Stimulated activated naive CD8-positive, alpha-beta T cell treated with anti-CD3 and anti-CD28 coated beads, Interleukin-15, amount 100 ng/mL, for 72 hours (primary cell): ENCODE data around the gene ANO3.
"Not testable (repeated sequence)": the region's sequence is repeated elsewhere in the genome, so short reads cannot be mapped to it uniquely, and the experiment has no call there.

Experiments used
- ATAC-seq: fragments of 150-1000 bp; cut with Tn5 transposase; 2 replicates; pipeline ENCODE4 v1.10.0; 2021; ENCODE audit warnings: mild to moderate bottlenecking, moderate library complexity
- DNase-seq, 2 donors: peaks; one replicate each; pipeline ENCODE4 v3.0.0; 2021 to 2022
- H3K27ac Mint-ChIP-seq, 2 donors: one replicate each; pipeline ENCODE4 v1.8.0; 2022; ENCODE audit warnings: mild to moderate bottlenecking in 2 of 2, mixed read lengths in 2 of 2, moderate library complexity in 2 of 2
- H3K27me3 Mint-ChIP-seq: one replicate; pipeline ENCODE4 v1.8.0; 2022; ENCODE audit warnings: mixed read lengths
- H3K4me1 Mint-ChIP-seq: one replicate; pipeline ENCODE4 v1.8.0; 2022; ENCODE audit warnings: mild to moderate bottlenecking, mixed read lengths
- H3K4me3 Mint-ChIP-seq, 2 donors: one replicate each; pipeline ENCODE4 v1.8.0; 2022; ENCODE audit warnings: mild to moderate bottlenecking in 2 of 2, mixed read lengths in 2 of 2, moderate library complexity in 1 of 2
- H3K9me3 Mint-ChIP-seq, 2 donors: one replicate each; pipeline ENCODE4 v1.8.0; 2022; ENCODE audit warnings: mixed read lengths in 2 of 2

The ANO3 gene

DNA sequence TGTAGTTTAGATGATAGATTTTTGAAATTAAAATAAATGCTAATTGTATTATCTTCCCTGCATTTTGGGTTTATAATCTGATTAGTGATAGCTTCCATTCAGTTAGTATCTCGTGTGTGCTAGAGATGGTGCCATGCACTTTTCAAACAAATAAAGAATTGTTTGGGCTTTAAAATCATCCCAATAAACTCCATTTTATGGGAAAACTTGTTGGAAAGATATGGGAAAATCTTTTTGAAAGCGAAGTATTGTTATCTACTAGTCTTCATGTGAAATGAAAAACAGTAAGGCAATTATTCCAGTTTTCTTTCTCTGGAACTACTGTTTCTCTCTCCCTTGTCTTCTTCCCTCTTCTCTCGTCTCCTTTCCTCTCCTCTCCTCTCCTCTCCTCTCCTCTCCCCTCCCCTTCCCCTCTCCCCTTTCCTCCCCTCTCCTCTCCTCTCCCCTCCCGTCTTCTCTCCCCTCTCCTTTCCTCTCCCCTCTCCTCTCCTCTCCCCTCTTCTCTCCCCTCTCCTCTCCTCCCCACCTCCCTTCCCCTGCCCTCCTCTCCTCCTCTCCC is 268.0 kb downstream of the ANO3 start:
- peaks cover 21 to 34% of the 10 kb centered on the region in 2 donors for H3K9me3 Mint-ChIP-seq
- H3K4me1 Mint-ChIP-seq = no peaks in the 10 kb centered on the region
- ATAC-seq (no peak), DNase-seq (no peak)
- no peak overlapping the region for H3K27ac Mint-ChIP-seq
- no peak overlapping the region for H3K4me3 Mint-ChIP-seq
- no peaks in the 10 kb centered on the region for H3K27me3 Mint-ChIP-seq

GRCh38 chr11:26607725-26608506 is 276.0 kb downstream of the ANO3 start:
- no peak overlapping the region for H3K4me3 Mint-ChIP-seq
- H3K27ac Mint-ChIP-seq = no peak overlapping the region
- no peak for ATAC-seq
- H3K4me1 Mint-ChIP-seq = no peaks in the 10 kb centered on the region
- no peaks in the 10 kb centered on the region for H3K27me3 Mint-ChIP-seq
- DNase-seq = no peak
- H3K9me3 Mint-ChIP-seq = peaks cover 28 to 34% of the 10 kb centered on the region in 2 donors

GRCh38 chr11:26608507-26609146 is 276.7 kb downstream of the ANO3 start:
- no peak for ATAC-seq

DNA sequence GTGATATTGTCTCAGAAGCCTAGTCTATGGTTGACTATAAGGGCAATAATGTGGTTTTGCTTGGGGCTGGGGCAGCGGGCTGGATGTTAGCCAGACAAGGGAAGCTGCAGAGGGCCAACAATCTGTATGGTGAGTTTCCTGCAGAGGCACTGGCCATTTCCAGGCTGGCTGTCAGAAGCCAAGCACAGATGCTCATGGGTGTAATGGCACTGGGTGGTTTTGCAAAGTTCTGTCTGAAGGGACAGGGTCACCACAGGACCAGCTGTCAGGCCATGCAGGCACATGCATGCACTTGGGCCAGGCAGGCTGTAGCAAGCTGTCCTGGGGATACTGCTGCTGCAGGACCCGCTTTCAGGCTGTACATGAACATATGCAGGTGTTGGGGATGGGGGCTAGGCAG is 281.8 kb downstream of the ANO3 start:
- no peaks in the 10 kb centered on the region for H3K27me3 Mint-ChIP-seq
- H3K4me1 Mint-ChIP-seq = no peaks in the 10 kb centered on the region
- no peak overlapping the region for H3K4me3 Mint-ChIP-seq
- peaks cover 18 to 27% of the 10 kb centered on the region in 2 donors for H3K9me3 Mint-ChIP-seq
- ATAC-seq = no peak
- no peak for DNase-seq
- no peak overlapping the region for H3K27ac Mint-ChIP-seq

More at GRCh38 chr11:26608507-26609146, 276.7 kb downstream of the ANO3 start:
- H3K27ac Mint-ChIP-seq = no peak overlapping the region
- DNase-seq = no peak
- H3K27me3 Mint-ChIP-seq = no peaks in the 10 kb centered on the region
- no peak overlapping the region for H3K4me3 Mint-ChIP-seq
- peaks cover 28 to 40% of the 10 kb centered on the region in 2 donors for H3K9me3 Mint-ChIP-seq
- no peaks in the 10 kb centered on the region for H3K4me1 Mint-ChIP-seq

- H3K4me1 Mint-ChIP-seq = no peaks in the 10 kb centered on the region
- DNase-seq = no peak
- H3K27ac Mint-ChIP-seq = no peak overlapping the region
- H3K9me3 Mint-ChIP-seq = peaks cover 5 to 14% of the 10 kb centered on the region in 2 donors
- H3K27me3 Mint-ChIP-seq = no peaks in the 10 kb centered on the region
- no peak overlapping the region for H3K4me3 Mint-ChIP-seq
- ATAC-seq = no peak
These were observed 286.5 kb downstream of the ANO3 start for GRCh38 chr11:26618441-26618840.

DNA sequence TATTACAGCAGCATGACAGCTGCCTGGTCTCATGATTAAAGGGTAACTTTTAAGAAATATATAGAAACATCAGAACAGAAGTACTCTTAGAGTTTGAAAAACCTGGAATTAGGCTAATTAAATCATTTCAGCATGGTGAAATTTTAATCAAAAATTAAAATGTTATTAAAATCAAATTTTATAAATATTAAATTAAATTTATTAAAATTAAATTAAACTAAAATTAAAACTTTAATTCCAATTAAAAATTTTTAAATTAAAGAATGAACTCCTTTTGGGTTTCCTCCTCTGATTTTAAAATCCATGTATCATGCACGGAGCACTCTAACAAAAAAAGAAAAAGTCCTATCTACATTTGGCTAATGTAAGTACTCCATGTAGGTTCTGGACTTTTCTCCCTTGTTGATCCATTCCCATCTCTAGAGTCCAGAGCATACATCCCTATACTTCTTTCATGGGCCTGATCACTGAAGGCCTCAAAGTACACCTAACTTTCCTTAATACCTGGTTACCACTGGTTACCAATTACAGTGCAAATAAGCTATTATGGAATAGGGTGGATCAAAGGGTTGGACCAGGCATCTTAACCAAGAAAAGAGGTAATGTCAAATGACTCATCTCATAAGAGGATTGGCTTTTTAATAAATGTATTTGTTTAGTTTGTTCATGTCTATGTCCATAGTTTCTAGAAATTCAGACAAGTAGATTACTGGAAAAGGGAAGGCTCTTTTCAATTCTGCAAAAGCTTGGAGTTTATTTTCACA is 288.5 kb downstream of the ANO3 start:
- Mint-ChIP-seq H3K4me1 (no peaks in the 10 kb centered on the region), H3K27ac (no peak overlapping the region), H3K27me3 (no peaks in the 10 kb centered on the region), H3K4me3 (no peak overlapping the region), H3K9me3 (peaks cover 0 to 5% of the 10 kb centered on the region in 2 donors)
- no peak for DNase-seq
- no peak for ATAC-seq

GRCh38 chr11:26621132-26621531 is 289.2 kb downstream of the ANO3 start:
- ATAC-seq (no peak), DNase-seq (no peak)
- H3K9me3 Mint-ChIP-seq = peaks cover 0 to 5% of the 10 kb centered on the region in 2 donors
- no peak overlapping the region for H3K27ac Mint-ChIP-seq
- H3K4me1 Mint-ChIP-seq = no peaks in the 10 kb centered on the region
- H3K4me3 Mint-ChIP-seq = no peak overlapping the region
- no peaks in the 10 kb centered on the region for H3K27me3 Mint-ChIP-seq

DNA sequence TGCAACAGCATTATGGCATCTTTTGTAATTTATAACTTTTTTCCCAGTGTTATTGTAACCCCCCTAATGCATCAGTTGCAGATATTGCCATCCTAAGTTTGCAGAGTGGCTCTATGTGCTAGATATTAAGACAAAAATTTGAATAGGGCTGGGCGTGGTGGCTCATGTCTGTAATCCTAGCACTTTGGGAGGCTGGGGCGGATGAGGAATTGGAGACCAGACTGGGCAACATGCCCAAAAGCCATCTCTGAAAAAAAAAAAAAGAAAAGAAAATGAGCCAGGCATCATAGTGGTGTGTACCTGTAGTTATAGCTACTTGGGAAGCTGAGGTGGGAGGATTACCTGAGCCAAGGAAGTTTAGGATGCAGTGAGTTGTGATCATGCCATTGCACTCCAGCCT is 290.3 kb downstream of the ANO3 start:
- DNase-seq (no peak), ATAC-seq (no peak)
- Mint-ChIP-seq H3K9me3 (peaks cover 0 to 1% of the 10 kb centered on the region in 2 donors), H3K27me3 (no peaks in the 10 kb centered on the region), H3K4me3 (no peak overlapping the region), H3K4me1 (no peaks in the 10 kb centered on the region), H3K27ac (no peak overlapping the region)

- H3K27me3 Mint-ChIP-seq = no peaks in the 10 kb centered on the region
- H3K4me1 Mint-ChIP-seq = no peaks in the 10 kb centered on the region
- no peak for ATAC-seq
- no peak overlapping the region for H3K27ac Mint-ChIP-seq
- no peaks in the 10 kb centered on the region for H3K9me3 Mint-ChIP-seq
- no peak for DNase-seq
- no peak overlapping the region for H3K4me3 Mint-ChIP-seq
These were observed 291.2 kb downstream of the ANO3 start for GRCh38 chr11:26623076-26623659.

DNA sequence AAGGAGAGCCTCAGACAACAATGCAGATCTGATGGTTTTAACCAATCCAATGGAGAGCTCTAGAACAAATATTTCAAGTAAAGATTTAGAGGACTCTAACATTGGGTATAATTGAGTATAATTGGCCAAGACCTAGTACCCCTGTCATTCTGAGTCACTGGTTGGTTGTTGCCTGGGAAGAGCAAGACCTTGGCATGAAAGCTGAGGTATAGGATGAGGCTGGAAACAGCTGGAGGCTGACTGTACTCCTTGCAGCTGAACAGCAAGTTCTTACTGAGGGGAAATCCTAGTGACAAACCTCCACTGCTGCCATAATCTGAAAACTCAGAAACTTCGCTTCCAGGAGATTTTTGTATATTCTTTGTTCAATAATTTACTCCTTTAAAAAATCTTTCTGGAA is 294.4 kb downstream of the ANO3 start:
- Mint-ChIP-seq H3K4me1 (no peaks in the 10 kb centered on the region), H3K4me3 (no peak overlapping the region), H3K9me3 (no peaks in the 10 kb centered on the region), H3K27me3 (no peaks in the 10 kb centered on the region), H3K27ac (no peak overlapping the region)
- no peak for DNase-seq
- no peak for ATAC-seq

DNA sequence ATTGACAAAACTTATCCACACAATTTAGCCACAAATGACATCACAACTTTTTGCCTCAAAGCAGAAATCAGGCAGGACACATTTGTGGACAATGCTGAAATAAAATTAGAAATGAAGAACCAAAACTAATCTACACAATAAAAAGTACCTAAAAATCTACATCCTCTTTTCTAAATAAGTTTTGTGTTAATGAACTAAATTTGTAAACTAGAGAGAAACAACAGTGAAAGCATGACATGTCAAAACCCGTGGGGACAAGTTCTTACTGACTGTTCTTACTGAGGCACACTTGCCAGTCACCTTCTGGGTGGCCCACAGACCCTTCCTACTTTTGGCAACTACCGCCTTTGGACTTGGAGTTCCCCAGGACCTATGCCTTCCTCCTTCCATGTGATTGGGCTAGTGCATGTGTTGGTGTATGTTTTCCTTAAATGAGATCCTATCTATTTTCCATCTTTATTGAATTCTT is 300.8 kb downstream of the ANO3 start:
- Mint-ChIP-seq H3K4me3 (no peak overlapping the region), H3K4me1 (no peaks in the 10 kb centered on the region), H3K27ac (no peak overlapping the region), H3K9me3 (peaks cover 0 to 9% of the 10 kb centered on the region in 2 donors), H3K27me3 (no peaks in the 10 kb centered on the region)
- DNase-seq (no peak), ATAC-seq (no peak)

GRCh38 chr11:26643314-26643713 is 311.4 kb downstream of the ANO3 start:
- not testable (repeated sequence) for ATAC-seq, H3K4me3 Mint-ChIP-seq, DNase-seq, H3K4me1 Mint-ChIP-seq, H3K27me3 Mint-ChIP-seq, H3K27ac Mint-ChIP-seq
- peaks cover 8 to 14% of the 10 kb centered on the region in 2 donors for H3K9me3 Mint-ChIP-seq

- peak; percentile 5 to 21 for DNase-seq
- no peaks in the 10 kb centered on the region for H3K4me1 Mint-ChIP-seq
- no peaks in the 10 kb centered on the region for H3K27me3 Mint-ChIP-seq
- no peak overlapping the region for H3K27ac Mint-ChIP-seq
- no peak overlapping the region for H3K4me3 Mint-ChIP-seq
- no peaks in the 10 kb centered on the region for H3K9me3 Mint-ChIP-seq
- peak; percentile 69 for ATAC-seq
These were observed 318.0 kb downstream of the ANO3 start for GRCh38 chr11:26649884-26650283.

GRCh38 chr11:26651916-26652315 is 320.0 kb downstream of the ANO3 start:
- Mint-ChIP-seq H3K4me3 (no peak overlapping the region), H3K9me3 (no peaks in the 10 kb centered on the region), H3K4me1 (no peaks in the 10 kb centered on the region), H3K27me3 (no peaks in the 10 kb centered on the region), H3K27ac (no peak overlapping the region)
- ATAC-seq (no peak), DNase-seq (no peak)

- H3K9me3 Mint-ChIP-seq = no peaks in the 10 kb centered on the region
- no peaks in the 10 kb centered on the region for H3K4me1 Mint-ChIP-seq
- H3K4me3 Mint-ChIP-seq = no peak overlapping the region
- DNase-seq = no peak
- ATAC-seq = no peak
- no peaks in the 10 kb centered on the region for H3K27me3 Mint-ChIP-seq
- no peak overlapping the region for H3K27ac Mint-ChIP-seq
These were observed 323.4 kb downstream of the ANO3 start for GRCh38 chr11:26655287-26655686.
